Neutrophil (primary cell): ENCODE measurements around the gene PHOSPHO2.
A peak's percentile ranks its signal among the peaks of the same experiment; 100 is the strongest.
"Not testable (repeated sequence)": the region's sequence is repeated elsewhere in the genome, so short reads cannot be mapped to it uniquely, and the experiment has no call there.

Experiments used
- H3K27ac ChIP-seq: fragments of 200-600 bp; sonication (generic); 2 replicates; pipeline ENCODE4 v1.5.1; 2016; ENCODE audit warnings: mild to moderate bottlenecking, moderate library complexity
- H3K27me3 ChIP-seq: fragments of 200-600 bp; sonication (generic); 2 replicates; pipeline ENCODE4 v1.6.0; 2016; ENCODE audit warnings: mild to moderate bottlenecking
- H3K36me3 ChIP-seq: fragments of 200-600 bp; sonication (generic); 2 replicates; pipeline ENCODE4 v1.5.1; 2017
- H3K4me1 ChIP-seq, 2 experiments: fragments of 200-600 bp in 1 of 2; sonication (generic) in 1 of 2; 1 replicate in 1 of 2; 2 replicates in 1 of 2; pipeline versions ENCODE4 v1.5.1 to v1.6.1; 2013 to 2016; ENCODE audit warnings: low read depth in 1 of 2, low read length in 1 of 2, mild to moderate bottlenecking in 1 of 2, moderate library complexity in 1 of 2; ENCODE audit not compliant: control insufficient read depth in 1 of 2, insufficient read depth in 1 of 2
- H3K4me3 ChIP-seq, 2 experiments: fragments of 200-600 bp in 1 of 2; sonication (generic) in 1 of 2; 1 replicate in 1 of 2; 2 replicates in 1 of 2; pipeline ENCODE4 v1.5.1; 2013 to 2016; ENCODE audit warnings: low read depth in 1 of 2, low read length in 1 of 2, mild to moderate bottlenecking in 1 of 2, moderate library complexity in 1 of 2
- H3K9me3 ChIP-seq: fragments of 200-600 bp; sonication (generic); 2 replicates; pipeline ENCODE4 v1.5.1; 2016
- TF ChIP-seq, protein P1 (sequence below): fragments of 200-600 bp; sonication (generic); IDR thresholded peaks from 2 replicates; pipeline ENCODE4 v1.5.1; 2016; ENCODE audit warnings: antibody characterized with exemption

Gene PHOSPHO2

DNA sequence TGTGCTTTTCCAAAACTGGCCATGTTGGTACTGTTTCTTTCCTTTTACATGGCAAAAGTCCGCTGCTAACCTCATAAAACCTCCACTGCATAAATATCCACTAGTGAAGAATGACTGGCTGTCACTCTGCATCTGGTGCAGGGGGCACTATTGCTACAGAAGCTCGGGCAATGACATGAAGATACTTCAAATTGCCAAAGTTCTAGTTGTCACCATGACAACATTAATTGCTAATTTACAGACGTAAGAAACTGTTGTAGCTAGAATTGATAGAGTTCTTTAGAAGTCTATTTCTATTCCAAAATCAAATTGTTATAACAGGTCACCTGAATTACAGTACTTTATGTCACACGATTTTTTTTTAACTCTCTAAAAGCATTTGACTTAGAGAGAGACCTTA lies 909 bp upstream of the PHOSPHO2 start:
- Histone ChIP-seq H3K27me3 (peaks cover 14% of the 10 kb centered on the region), H3K4me1 (peaks cover 12 to 13% of the 10 kb centered on the region in 2 experiments), H3K36me3 (no peaks in the 10 kb centered on the region), H3K4me3 (peak overlapping the region in 1 of 2 experiments; percentile 74), H3K27ac (no peak overlapping the region), H3K9me3 (no peaks in the 10 kb centered on the region)
- TF ChIP-seq, protein P1, sequence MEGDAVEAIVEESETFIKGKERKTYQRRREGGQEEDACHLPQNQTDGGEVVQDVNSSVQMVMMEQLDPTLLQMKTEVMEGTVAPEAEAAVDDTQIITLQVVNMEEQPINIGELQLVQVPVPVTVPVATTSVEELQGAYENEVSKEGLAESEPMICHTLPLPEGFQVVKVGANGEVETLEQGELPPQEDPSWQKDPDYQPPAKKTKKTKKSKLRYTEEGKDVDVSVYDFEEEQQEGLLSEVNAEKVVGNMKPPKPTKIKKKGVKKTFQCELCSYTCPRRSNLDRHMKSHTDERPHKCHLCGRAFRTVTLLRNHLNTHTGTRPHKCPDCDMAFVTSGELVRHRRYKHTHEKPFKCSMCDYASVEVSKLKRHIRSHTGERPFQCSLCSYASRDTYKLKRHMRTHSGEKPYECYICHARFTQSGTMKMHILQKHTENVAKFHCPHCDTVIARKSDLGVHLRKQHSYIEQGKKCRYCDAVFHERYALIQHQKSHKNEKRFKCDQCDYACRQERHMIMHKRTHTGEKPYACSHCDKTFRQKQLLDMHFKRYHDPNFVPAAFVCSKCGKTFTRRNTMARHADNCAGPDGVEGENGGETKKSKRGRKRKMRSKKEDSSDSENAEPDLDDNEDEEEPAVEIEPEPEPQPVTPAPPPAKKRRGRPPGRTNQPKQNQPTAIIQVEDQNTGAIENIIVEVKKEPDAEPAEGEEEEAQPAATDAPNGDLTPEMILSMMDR: no peak

DNA sequence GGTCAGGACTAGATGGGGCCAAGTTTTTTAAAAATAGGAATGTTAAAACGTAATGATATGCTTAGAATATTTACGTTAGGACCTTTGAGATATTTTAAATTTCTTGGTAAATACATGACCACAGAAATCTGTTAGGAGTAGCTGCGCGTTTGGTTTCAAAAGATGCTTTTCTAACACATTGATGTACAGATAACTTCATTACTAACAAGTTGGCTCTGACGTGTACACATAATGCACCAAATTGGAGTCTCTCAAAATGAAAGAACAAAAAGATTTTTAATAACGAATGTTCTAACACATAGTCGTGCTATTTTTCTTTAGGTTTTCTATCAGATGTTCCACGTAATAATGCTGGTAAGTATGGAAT lies 608 bp downstream of the PHOSPHO2 start:
- Histone ChIP-seq H3K36me3 (no peaks in the 10 kb centered on the region), H3K27ac (peak overlapping the region; percentile 79), H3K4me3 (peak overlapping the region; percentile 67 to 74), H3K9me3 (no peaks in the 10 kb centered on the region), H3K4me1 (peaks cover 12 to 13% of the 10 kb centered on the region in 2 experiments), H3K27me3 (peaks cover 14% of the 10 kb centered on the region)
- TF ChIP-seq, protein P1: no peak

DNA sequence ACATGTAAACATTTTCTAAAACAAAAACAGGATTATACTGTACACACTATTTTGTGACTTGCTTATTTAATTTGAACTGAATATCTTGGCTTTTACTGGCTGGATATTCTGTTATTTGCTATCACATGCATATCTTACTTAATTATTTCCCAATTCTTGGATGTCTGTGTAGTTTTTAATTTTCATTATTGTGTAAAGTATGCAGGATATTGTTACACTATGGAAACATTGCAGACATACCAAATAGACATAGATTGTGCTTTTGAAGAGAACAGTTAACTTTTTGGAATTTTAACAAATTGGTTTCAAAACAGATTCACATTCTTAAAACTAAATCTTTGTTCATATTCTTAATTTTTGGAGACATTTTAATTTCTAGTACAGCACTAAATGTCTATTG lies 2.1 kb downstream of the PHOSPHO2 start:
- peaks cover 12 to 13% of the 10 kb centered on the region in 2 experiments for H3K4me1 ChIP-seq
- no peak overlapping the region for H3K4me3 ChIP-seq
- H3K27ac ChIP-seq: no peak overlapping the region
- H3K9me3 ChIP-seq: no peaks in the 10 kb centered on the region
- TF ChIP-seq, protein P1: no peak
- H3K36me3 ChIP-seq: no peaks in the 10 kb centered on the region
- H3K27me3 ChIP-seq: peaks cover 14% of the 10 kb centered on the region

DNA sequence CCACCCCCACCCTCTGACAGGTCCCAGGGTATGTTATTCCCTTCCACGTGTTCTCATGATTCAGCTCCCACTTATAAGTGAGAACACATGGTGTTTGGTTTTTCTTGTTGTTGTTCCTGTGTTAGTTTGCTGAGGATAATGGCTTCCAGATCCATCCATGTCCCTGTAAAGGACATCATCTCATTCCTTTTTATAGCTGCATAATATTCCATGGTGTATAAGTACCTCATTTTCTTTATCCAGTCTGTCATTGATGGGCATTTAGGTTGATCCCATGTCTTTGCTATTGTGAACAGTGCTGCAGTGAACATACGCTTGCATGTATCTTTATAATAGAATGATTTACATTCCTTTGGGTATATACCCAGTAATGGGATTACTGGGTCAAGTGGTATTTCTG lies 4.9 kb downstream of the PHOSPHO2 start:
- not testable (repeated sequence) for H3K27ac ChIP-seq, H3K4me3 ChIP-seq, H3K4me1 ChIP-seq, H3K9me3 ChIP-seq, H3K27me3 ChIP-seq, H3K36me3 ChIP-seq

DNA sequence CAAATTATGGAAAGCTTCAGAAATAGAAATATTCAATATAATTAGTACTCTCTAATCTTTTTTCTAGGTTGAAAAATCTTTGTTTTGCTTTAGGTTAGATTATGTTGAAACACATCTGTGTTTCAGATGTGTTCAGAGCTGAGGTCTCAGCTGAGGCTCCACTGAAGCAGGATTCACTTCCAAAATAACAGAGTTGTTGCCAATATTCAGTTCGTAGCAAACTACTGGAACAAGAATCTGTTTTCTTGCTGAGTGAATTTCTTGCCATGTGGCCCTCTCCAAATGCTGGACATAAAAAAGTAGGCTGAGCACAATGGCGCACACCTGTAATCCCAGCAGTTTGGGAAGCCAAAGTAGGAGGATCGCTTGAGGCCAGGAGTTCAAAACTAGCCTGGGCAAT lies 8.7 kb downstream of the PHOSPHO2 start:
- Histone ChIP-seq H3K9me3 (no peaks in the 10 kb centered on the region), H3K27me3 (no peaks in the 10 kb centered on the region), H3K4me3 (no peak overlapping the region), H3K36me3 (no peaks in the 10 kb centered on the region), H3K27ac (no peak overlapping the region), H3K4me1 (peaks cover 0 to 7% of the 10 kb centered on the region in 2 experiments)
- TF ChIP-seq, protein P1: no peak

DNA sequence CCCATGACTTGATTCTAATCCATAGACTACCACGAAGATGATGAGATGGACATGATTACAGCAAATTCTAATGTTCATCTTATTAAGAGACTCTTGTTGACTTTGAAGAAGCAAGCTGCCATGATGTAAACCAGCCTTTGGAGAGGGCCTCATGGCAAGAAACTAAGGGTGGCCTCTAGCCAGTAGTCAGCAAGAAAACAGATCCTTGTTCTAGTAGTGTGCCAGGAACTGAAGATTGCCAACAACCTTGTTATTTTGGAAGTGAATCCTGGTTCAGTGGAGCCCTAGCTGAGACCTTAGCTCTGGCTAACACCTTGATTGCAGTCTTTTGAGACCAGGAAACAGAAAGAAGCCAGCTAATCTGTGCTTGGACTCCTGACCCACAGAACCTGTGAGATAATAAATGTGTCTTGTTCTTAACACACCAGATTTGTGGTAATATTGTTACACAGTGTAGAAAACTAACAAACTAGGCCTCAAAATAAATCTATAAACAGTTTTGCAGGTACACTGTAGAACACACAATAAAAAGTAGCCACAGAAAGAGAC lies 10.0 kb downstream of the PHOSPHO2 start:
- no peak overlapping the region for H3K27ac ChIP-seq
- H3K4me3 ChIP-seq: no peak overlapping the region
- TF ChIP-seq, protein P1: no peak
- peaks cover 0 to 7% of the 10 kb centered on the region in 2 experiments for H3K4me1 ChIP-seq
- no peaks in the 10 kb centered on the region for H3K36me3 ChIP-seq
- H3K9me3 ChIP-seq: no peaks in the 10 kb centered on the region
- no peaks in the 10 kb centered on the region for H3K27me3 ChIP-seq
